ENCODE measurements around the gene BIRC5. TPM values are rescaled to one million over a fixed set of nuclear protein-coding genes. Genes with fewer than 3 reads are reported as not detected.

The BIRC5 gene
- polyA plus RNA-seq, 1 donor (not counting 4 experiments of a cell fraction or from before 2014, with no cell fraction given), result 11.5 TPM

GRCh38 chr17:78197147-78197832 is 16.8 kb upstream of the BIRC5 start:
- peaks cover 20% of the 10 kb centered on the region for H3K4me1 ChIP-seq (ENCODE audit: control insufficient read depth, extremely low read depth, insufficient read depth, low read length)
- FAIRE-seq, result no peak
- TF ChIP-seq EZH2 (IDR thresholded peaks at IDR 0.05; ENCODE audit: low read length) (no peak), CTCF (optimal IDR thresholded peaks at IDR 0.05 in 1 of 3, IDR thresholded peaks at IDR 0.05 in 1 of 3, conservative IDR thresholded peaks at IDR 0.05 in 1 of 3; ENCODE audit: extremely low read depth in 1 of 3, insufficient read depth in 2 of 3, low read length in 3 of 3) (no peak)
- dilution Hi-C loops (cut with MboI; ENCODE audit: extremely low pct_ligation_motif_present, low sequenced_read_pairs), result no loop called here
- no peak for DNase-seq (ENCODE audit: low read depth, low spot score)
- H3K4me3 ChIP-seq (ENCODE audit: control insufficient read depth in 2 of 3, extremely low read depth in 1 of 3, insufficient read depth in 2 of 3, low read depth in 1 of 3, low read length in 3 of 3), result no peak overlapping the region
- peaks cover 0 to 3% of the 10 kb centered on the region in 2 experiments for H3K36me3 ChIP-seq (ENCODE audit: control insufficient read depth in 2 of 2, extremely low read depth in 1 of 2, insufficient read depth in 2 of 2, low read length in 2 of 2)
- no peaks in the 10 kb centered on the region for H3K27me3 ChIP-seq (ENCODE audit: control insufficient read depth, extremely low read depth, insufficient read depth, low read length)
- no peaks in the 10 kb centered on the region for H3K79me2 ChIP-seq (ENCODE audit: control insufficient read depth, insufficient read depth, low read length)
- H3K27ac ChIP-seq (ENCODE audit: control insufficient read depth, insufficient read depth, low read length), result peak overlapping the region; percentile 11
- no peak overlapping the region for H2AFZ ChIP-seq (ENCODE audit: control insufficient read depth, low read length)
- H3K9ac ChIP-seq (ENCODE audit: control insufficient read depth, extremely low read depth, insufficient read depth, low read length), result no peak overlapping the region
- no peaks in the 10 kb centered on the region for H3K9me1 ChIP-seq (ENCODE audit: control insufficient read depth, extremely low read depth, insufficient read depth, low read length)
- peak overlapping the region; percentile 31 for H3K4me2 ChIP-seq (ENCODE audit: control insufficient read depth, extremely low read depth, insufficient read depth, low read depth, low read length)
- H3K9me3 ChIP-seq (ENCODE audit: control insufficient read depth, low read depth, low read length), result no peaks in the 10 kb centered on the region
- H4K20me1 ChIP-seq (ENCODE audit: control insufficient read depth, extremely low read depth, insufficient read depth, low read length), result no peaks in the 10 kb centered on the region

GRCh38 chr17:78200451-78200850 is 13.6 kb upstream of the BIRC5 start:
- TF ChIP-seq EZH2 (IDR thresholded peaks at IDR 0.05; ENCODE audit: low read length) (no peak), CTCF (optimal IDR thresholded peaks at IDR 0.05 in 1 of 3, IDR thresholded peaks at IDR 0.05 in 1 of 3, conservative IDR thresholded peaks at IDR 0.05 in 1 of 3; ENCODE audit: extremely low read depth in 1 of 3, insufficient read depth in 2 of 3, low read length in 3 of 3) (no peak)
- peaks cover 0 to 13% of the 10 kb centered on the region in 2 experiments for H3K36me3 ChIP-seq (ENCODE audit: control insufficient read depth in 2 of 2, extremely low read depth in 1 of 2, insufficient read depth in 2 of 2, low read length in 2 of 2)
- no peak overlapping the region for H3K4me3 ChIP-seq (ENCODE audit: control insufficient read depth in 2 of 3, extremely low read depth in 1 of 3, insufficient read depth in 2 of 3, low read depth in 1 of 3, low read length in 3 of 3)
- dilution Hi-C loops (cut with MboI; ENCODE audit: extremely low pct_ligation_motif_present, low sequenced_read_pairs), result no loop called here
- FAIRE-seq (no peak), DNase-seq (ENCODE audit: low read depth, low spot score) (no peak)
- no peak overlapping the region for H2AFZ ChIP-seq (ENCODE audit: control insufficient read depth, low read length)
- H3K9me1 ChIP-seq (ENCODE audit: control insufficient read depth, extremely low read depth, insufficient read depth, low read length), result no peaks in the 10 kb centered on the region
- no peak overlapping the region for H3K27ac ChIP-seq (ENCODE audit: control insufficient read depth, insufficient read depth, low read length)
- no peaks in the 10 kb centered on the region for H3K27me3 ChIP-seq (ENCODE audit: control insufficient read depth, extremely low read depth, insufficient read depth, low read length)
- no peaks in the 10 kb centered on the region for H3K9me3 ChIP-seq (ENCODE audit: control insufficient read depth, low read depth, low read length)
- H3K79me2 ChIP-seq (ENCODE audit: control insufficient read depth, insufficient read depth, low read length), result no peaks in the 10 kb centered on the region
- peaks cover 20% of the 10 kb centered on the region for H3K4me1 ChIP-seq (ENCODE audit: control insufficient read depth, extremely low read depth, insufficient read depth, low read length)
- no peaks in the 10 kb centered on the region for H4K20me1 ChIP-seq (ENCODE audit: control insufficient read depth, extremely low read depth, insufficient read depth, low read length)
- H3K4me2 ChIP-seq (ENCODE audit: control insufficient read depth, extremely low read depth, insufficient read depth, low read depth, low read length), result no peak overlapping the region
- no peak overlapping the region for H3K9ac ChIP-seq (ENCODE audit: control insufficient read depth, extremely low read depth, insufficient read depth, low read length)

Measured in keratinocyte (primary cell).